GM12891 (cell line): Measurements from ENCODE around the gene PRSS22.

Source experiments
- POLR2A ChIP-seq: IDR thresholded peaks from 2 replicates; pipeline ENCODE4 v1.6.1; 2011; ENCODE audit warnings: low read depth, low read length, control low read depth
- POLR2AphosphoS5 ChIP-seq: IDR thresholded peaks from 2 replicates; pipeline ENCODE4 v1.6.1; 2011; ENCODE audit warnings: low read depth, low read length, control low read depth
- SPI1 ChIP-seq: IDR thresholded peaks from 2 replicates; pipeline ENCODE4 v1.6.1; 2011; ENCODE audit warnings: low read depth, low read length, control low read depth
- TAF1 ChIP-seq: IDR thresholded peaks from 2 replicates; pipeline ENCODE4 v1.6.1; 2011; ENCODE audit warnings: low read depth, low read length, control low read depth

DNA sequence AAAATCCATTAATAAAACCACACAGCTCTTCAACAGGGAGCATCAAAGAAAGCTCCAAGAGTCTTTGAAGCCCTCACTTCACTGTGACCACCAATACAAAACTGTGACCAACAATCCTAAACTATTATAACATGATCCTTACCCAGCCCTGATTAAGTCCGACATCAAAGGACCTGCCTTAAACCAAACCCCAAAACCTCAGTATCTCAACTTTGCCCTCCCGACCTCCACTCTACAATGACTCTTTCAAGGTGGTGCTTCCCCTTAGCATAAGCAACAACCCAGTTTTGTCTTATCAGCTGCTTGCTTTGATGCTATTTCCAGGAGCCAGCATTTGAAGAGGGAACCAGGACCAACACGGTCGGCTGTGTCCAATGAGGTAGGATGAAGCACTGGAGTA, 8.5 kb upstream of the PRSS22 start:
- TF ChIP-seq POLR2AphosphoS5: no peak
- TF ChIP-seq POLR2A: no peak
- TF ChIP-seq TAF1: no peak
- no peak for TF ChIP-seq SPI1
